Measurements from ENCODE around the gene FAM184B.

FAM184B gene

DNA sequence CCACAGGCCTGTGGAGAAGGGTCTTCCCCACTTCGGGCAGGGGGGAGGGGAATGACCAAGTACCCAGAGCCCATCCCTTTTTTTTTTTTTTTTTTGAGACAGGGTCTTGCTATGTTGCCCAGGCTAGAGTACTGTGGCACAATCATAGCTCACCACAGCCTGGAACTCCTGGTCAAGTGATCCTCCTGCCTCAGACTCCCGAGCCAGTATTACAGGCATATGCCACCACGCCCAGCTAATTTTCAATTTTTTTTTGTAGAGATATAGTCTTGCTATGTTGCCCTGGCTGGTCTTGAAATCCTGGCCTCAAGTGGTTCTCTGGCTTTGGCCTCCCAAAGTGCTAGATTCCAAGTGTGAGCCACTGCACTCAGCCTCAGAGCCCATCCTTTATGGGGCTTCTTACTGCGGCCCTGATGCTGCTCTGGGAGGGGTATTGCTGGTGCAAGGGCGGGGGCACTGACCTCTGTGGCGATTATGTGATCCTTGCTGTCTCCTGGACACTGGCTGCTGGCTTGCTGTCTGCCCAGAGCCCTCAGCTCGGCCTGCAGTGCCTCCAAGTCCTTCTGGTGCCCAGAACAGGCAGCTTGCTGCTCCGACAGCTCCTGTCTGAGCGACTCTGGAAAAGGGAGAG is 134.1 kb downstream of the FAM184B start:
- 84% methylated on average over 8 of the region's 9 CpGs for WGBS

DNA sequence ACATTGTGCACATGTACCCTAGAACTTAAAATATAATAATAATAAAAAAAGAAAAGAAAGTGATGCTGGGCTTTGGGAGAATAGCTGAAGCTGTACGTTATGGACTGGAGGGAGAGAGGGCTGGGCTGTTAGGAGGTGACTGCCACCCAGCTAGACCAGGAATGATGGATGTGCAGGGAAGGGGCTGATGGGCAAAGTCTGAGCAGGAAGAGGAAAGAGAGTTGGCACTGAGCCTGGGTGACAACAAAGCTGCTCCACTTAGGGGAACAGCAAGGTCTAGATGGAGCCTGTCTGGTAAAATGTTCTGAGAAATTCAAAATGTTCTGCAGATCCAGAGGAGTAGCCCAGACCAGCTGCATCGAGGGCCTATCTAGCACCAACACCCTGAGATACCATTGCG is 134.7 kb downstream of the FAM184B start:
- 89% methylated on average over 3 of the region's 3 CpGs for WGBS

More for the DNA sequence above, 134.1 kb downstream of the FAM184B start:
- H3K9me3 ChIP-seq (ENCODE audit: control insufficient read depth, low read length): peaks cover 8% of the 10 kb centered on the region
- H3K27me3 ChIP-seq (ENCODE audit: control insufficient read depth in 1 of 2, insufficient read depth in 1 of 2, low read length in 2 of 2): no peaks in the 10 kb centered on the region
- no peak overlapping the region for H4K91ac ChIP-seq (ENCODE audit: low read length)
- no peak overlapping the region for H3K4me3 ChIP-seq (ENCODE audit: insufficient read depth in 1 of 2, low read depth in 1 of 2, low read length in 2 of 2)
- H3K36me3 ChIP-seq (ENCODE audit: control insufficient read depth in 1 of 2, insufficient read depth in 2 of 2, low read depth in 1 of 2, low read length in 2 of 2): peaks cover 1 to 4% of the 10 kb centered on the region in 2 experiments
- H2BK5ac ChIP-seq (ENCODE audit: low read depth, low read length, poor library complexity, severe bottlenecking): no peak overlapping the region
- no peak overlapping the region for H2BK15ac ChIP-seq (ENCODE audit: low read depth, poor library complexity, severe bottlenecking)
- H3K14ac ChIP-seq (ENCODE audit: low read length in 2 of 2): no peak overlapping the region
- H3K4ac ChIP-seq (ENCODE audit: low read depth in 1 of 2, low read length in 2 of 2): no peak overlapping the region
- DNase-seq: no peak
- H4K8ac ChIP-seq (ENCODE audit: low read length): no peak overlapping the region
- H2BK12ac ChIP-seq (ENCODE audit: low read length in 2 of 2): no peak overlapping the region
- H2BK120ac ChIP-seq (ENCODE audit: low read depth, low read length): no peak overlapping the region
- H3K4me2 ChIP-seq (ENCODE audit: low read length, poor library complexity, severe bottlenecking): no peak overlapping the region
- no peak overlapping the region for H3K23ac ChIP-seq (ENCODE audit: low read length in 2 of 2)
- H3K79me1 ChIP-seq (replicated peaks; ENCODE audit: low read length, poor library complexity, severe bottlenecking): no peaks in the 10 kb centered on the region
- H2AK5ac ChIP-seq (ENCODE audit: low read length, severe bottlenecking): no peak overlapping the region
- H3K9ac ChIP-seq (ENCODE audit: low read length): no peak overlapping the region
- H3K18ac ChIP-seq (ENCODE audit: low read depth in 1 of 2, low read length in 2 of 2): no peak overlapping the region
- H2AFZ ChIP-seq (ENCODE audit: low read depth, low read length): no peak overlapping the region
- no peaks in the 10 kb centered on the region for H3K4me1 ChIP-seq (ENCODE audit: control insufficient read depth, insufficient read depth, low read depth, low read length)
- H3K27ac ChIP-seq (ENCODE audit: low read length, poor library complexity, severe bottlenecking): no peak overlapping the region

DNA sequence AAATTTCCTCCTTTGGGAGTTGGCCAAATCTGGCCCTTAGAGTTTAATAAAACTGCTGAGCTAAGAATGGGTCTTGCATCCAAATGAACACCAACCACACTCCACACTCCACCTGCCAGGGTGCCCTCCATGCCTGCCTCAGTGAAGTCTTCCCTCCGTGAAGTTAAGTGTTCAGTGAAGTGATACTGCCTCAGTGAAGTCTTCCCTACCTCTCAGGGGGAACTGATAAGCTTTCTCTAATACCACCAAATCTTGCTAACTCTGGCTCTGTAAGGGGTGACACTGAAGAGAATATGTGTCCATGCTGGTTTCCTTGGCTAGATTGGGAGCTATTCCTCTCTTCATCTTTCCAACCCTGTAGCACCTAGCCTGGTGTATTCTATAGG is 139.0 kb downstream of the FAM184B start:
- Histone ChIP-seq H3K14ac (ENCODE audit: low read length in 2 of 2) (no peak overlapping the region), H3K9ac (ENCODE audit: low read length) (no peak overlapping the region), H2BK5ac (ENCODE audit: low read depth, low read length, poor library complexity, severe bottlenecking) (no peak overlapping the region), H3K23ac (ENCODE audit: low read length in 2 of 2) (no peak overlapping the region), H2BK120ac (ENCODE audit: low read depth, low read length) (no peak overlapping the region), H3K4me1 (ENCODE audit: control insufficient read depth, insufficient read depth, low read depth, low read length) (no peaks in the 10 kb centered on the region), H3K18ac (ENCODE audit: low read depth in 1 of 2, low read length in 2 of 2) (no peak overlapping the region), H4K91ac (ENCODE audit: low read length) (no peak overlapping the region), H3K36me3 (ENCODE audit: control insufficient read depth in 1 of 2, insufficient read depth in 2 of 2, low read depth in 1 of 2, low read length in 2 of 2) (peaks cover 20 to 21% of the 10 kb centered on the region in 2 experiments), H2BK15ac (ENCODE audit: low read depth, poor library complexity, severe bottlenecking) (no peak overlapping the region), H2BK12ac (ENCODE audit: low read length in 2 of 2) (no peak overlapping the region), H2AK5ac (ENCODE audit: low read length, severe bottlenecking) (no peak overlapping the region), H3K27ac (ENCODE audit: low read length, poor library complexity, severe bottlenecking) (no peak overlapping the region), H3K27me3 (ENCODE audit: control insufficient read depth in 1 of 2, insufficient read depth in 1 of 2, low read length in 2 of 2) (no peaks in the 10 kb centered on the region), H2AFZ (ENCODE audit: low read depth, low read length) (no peak overlapping the region), H3K4ac (ENCODE audit: low read depth in 1 of 2, low read length in 2 of 2) (no peak overlapping the region), H4K8ac (ENCODE audit: low read length) (no peak overlapping the region), H3K79me1 (replicated peaks; ENCODE audit: low read length, poor library complexity, severe bottlenecking) (peaks cover 5% of the 10 kb centered on the region), H3K9me3 (ENCODE audit: control insufficient read depth, low read length) (peaks cover 9% of the 10 kb centered on the region), H3K4me3 (ENCODE audit: insufficient read depth in 1 of 2, low read depth in 1 of 2, low read length in 2 of 2) (no peak overlapping the region), H3K4me2 (ENCODE audit: low read length, poor library complexity, severe bottlenecking) (no peak overlapping the region)
- no CpG with 5 or more reads among the region's 1 CpG for WGBS
- DNase-seq: no peak

More for the DNA sequence above, 134.7 kb downstream of the FAM184B start:
- no peak overlapping the region for H2BK12ac ChIP-seq (ENCODE audit: low read length in 2 of 2)
- no peak overlapping the region for H3K4ac ChIP-seq (ENCODE audit: low read depth in 1 of 2, low read length in 2 of 2)
- no peak overlapping the region for H2BK15ac ChIP-seq (ENCODE audit: low read depth, poor library complexity, severe bottlenecking)
- H2AFZ ChIP-seq (ENCODE audit: low read depth, low read length): no peak overlapping the region
- H3K4me1 ChIP-seq (ENCODE audit: control insufficient read depth, insufficient read depth, low read depth, low read length): no peaks in the 10 kb centered on the region
- no peak for DNase-seq
- H2AK5ac ChIP-seq (ENCODE audit: low read length, severe bottlenecking): no peak overlapping the region
- no peak overlapping the region for H3K14ac ChIP-seq (ENCODE audit: low read length in 2 of 2)
- H4K8ac ChIP-seq (ENCODE audit: low read length): no peak overlapping the region
- peaks cover 5 to 7% of the 10 kb centered on the region in 2 experiments for H3K36me3 ChIP-seq (ENCODE audit: control insufficient read depth in 1 of 2, insufficient read depth in 2 of 2, low read depth in 1 of 2, low read length in 2 of 2)
- H3K18ac ChIP-seq (ENCODE audit: low read depth in 1 of 2, low read length in 2 of 2): no peak overlapping the region
- H3K27ac ChIP-seq (ENCODE audit: low read length, poor library complexity, severe bottlenecking): no peak overlapping the region
- peaks cover 9% of the 10 kb centered on the region for H3K9me3 ChIP-seq (ENCODE audit: control insufficient read depth, low read length)
- H3K23ac ChIP-seq (ENCODE audit: low read length in 2 of 2): no peak overlapping the region
- H3K4me3 ChIP-seq (ENCODE audit: insufficient read depth in 1 of 2, low read depth in 1 of 2, low read length in 2 of 2): no peak overlapping the region
- no peaks in the 10 kb centered on the region for H3K27me3 ChIP-seq (ENCODE audit: control insufficient read depth in 1 of 2, insufficient read depth in 1 of 2, low read length in 2 of 2)
- no peak overlapping the region for H3K9ac ChIP-seq (ENCODE audit: low read length)
- H3K79me1 ChIP-seq (replicated peaks; ENCODE audit: low read length, poor library complexity, severe bottlenecking): no peaks in the 10 kb centered on the region
- no peak overlapping the region for H3K4me2 ChIP-seq (ENCODE audit: low read length, poor library complexity, severe bottlenecking)
- H2BK5ac ChIP-seq (ENCODE audit: low read depth, low read length, poor library complexity, severe bottlenecking): no peak overlapping the region
- no peak overlapping the region for H2BK120ac ChIP-seq (ENCODE audit: low read depth, low read length)
- H4K91ac ChIP-seq (ENCODE audit: low read length): no peak overlapping the region

DNA sequence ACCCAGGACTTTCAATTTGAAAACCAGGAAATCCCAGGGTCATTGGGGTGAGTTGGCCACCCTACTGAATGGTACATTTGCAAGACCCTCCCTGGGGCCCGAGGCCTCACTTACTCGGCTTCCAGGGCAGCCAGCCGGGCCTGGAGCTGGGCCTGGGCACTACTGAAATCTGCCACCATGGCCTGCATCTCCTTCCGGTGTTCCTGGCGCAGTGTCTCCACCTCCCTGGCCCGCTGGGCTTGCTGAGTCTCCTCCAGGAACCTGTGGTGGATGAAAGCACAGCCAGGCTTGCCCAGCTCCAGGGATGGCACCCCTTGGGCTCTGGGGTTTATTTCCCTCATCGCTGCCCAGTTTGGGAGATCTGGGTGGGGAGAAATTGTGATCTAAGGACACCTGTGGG is 142.3 kb downstream of the FAM184B start:
- no peak overlapping the region for H3K23ac ChIP-seq (ENCODE audit: low read length in 2 of 2)
- H4K91ac ChIP-seq (ENCODE audit: low read length): no peak overlapping the region
- H2AK5ac ChIP-seq (ENCODE audit: low read length, severe bottlenecking): no peak overlapping the region
- no peak overlapping the region for H2BK12ac ChIP-seq (ENCODE audit: low read length in 2 of 2)
- H2BK15ac ChIP-seq (ENCODE audit: low read depth, poor library complexity, severe bottlenecking): no peak overlapping the region
- H3K4me1 ChIP-seq (ENCODE audit: control insufficient read depth, insufficient read depth, low read depth, low read length): peaks cover 2% of the 10 kb centered on the region
- no peak overlapping the region for H3K4me2 ChIP-seq (ENCODE audit: low read length, poor library complexity, severe bottlenecking)
- no peak overlapping the region for H2AFZ ChIP-seq (ENCODE audit: low read depth, low read length)
- H3K9me3 ChIP-seq (ENCODE audit: control insufficient read depth, low read length): peaks cover 9% of the 10 kb centered on the region
- H4K8ac ChIP-seq (ENCODE audit: low read length): no peak overlapping the region
- no peak overlapping the region for H2BK120ac ChIP-seq (ENCODE audit: low read depth, low read length)
- peaks cover 31 to 45% of the 10 kb centered on the region in 2 experiments for H3K36me3 ChIP-seq (ENCODE audit: control insufficient read depth in 1 of 2, insufficient read depth in 2 of 2, low read depth in 1 of 2, low read length in 2 of 2)
- H2BK5ac ChIP-seq (ENCODE audit: low read depth, low read length, poor library complexity, severe bottlenecking): no peak overlapping the region
- H3K4me3 ChIP-seq (ENCODE audit: insufficient read depth in 1 of 2, low read depth in 1 of 2, low read length in 2 of 2): no peak overlapping the region
- no peak overlapping the region for H3K9ac ChIP-seq (ENCODE audit: low read length)
- no peak for DNase-seq
- H3K18ac ChIP-seq (ENCODE audit: low read depth in 1 of 2, low read length in 2 of 2): no peak overlapping the region
- H3K14ac ChIP-seq (ENCODE audit: low read length in 2 of 2): no peak overlapping the region
- peaks cover 7% of the 10 kb centered on the region for H3K79me1 ChIP-seq (replicated peaks; ENCODE audit: low read length, poor library complexity, severe bottlenecking)
- no peak overlapping the region for H3K4ac ChIP-seq (ENCODE audit: low read depth in 1 of 2, low read length in 2 of 2)
- 77% methylated on average over 6 of the region's 7 CpGs for WGBS
- H3K27me3 ChIP-seq (ENCODE audit: control insufficient read depth in 1 of 2, insufficient read depth in 1 of 2, low read length in 2 of 2): no peaks in the 10 kb centered on the region
- no peak overlapping the region for H3K27ac ChIP-seq (ENCODE audit: low read length, poor library complexity, severe bottlenecking)
